GM12878 (cell line): ENCODE results near the gene SLC6A17. TPM values are rescaled to one million over a fixed set of nuclear protein-coding genes. Genes with fewer than 3 reads are reported as not detected.

Experiments
- ATAC-seq: fragments of 200-7000 bp; cut with Tn5 transposase; 3 replicates; pipeline ENCODE4 v1.9.1; 2020; ENCODE audit warnings: mild to moderate bottlenecking, moderate library complexity
- BruUV-seq: library from RNA; stranded (reverse); fragments of 400-500 nt; replicated peaks from 2 replicates; lab custom pipeline; 2021; lab: Mats Ljungman, UMichigan
- CTCF ChIA-PET: fragments of 300-600 bp; sonication (Branson Sonifier 250); formaldehyde crosslinking; extraction: SDS; loops from one replicate; lab custom pipeline; 2021; ENCODE audit warnings: inconsistent platforms; lab: Yijun Ruan, JAX
- POLR2A ChIA-PET: fragments of 350-600 bp; formaldehyde crosslinking; extraction: SDS; loops from one replicate; lab custom pipeline; 2021; ENCODE audit warnings: inconsistent platforms; lab: Charles Lee
- RAD21 ChIA-PET: fragments of 300-600 bp; sonication (Branson Sonifier 250); formaldehyde crosslinking; loops from one replicate; lab custom pipeline; 2023; ENCODE audit warnings: antibody characterized with exemption; ENCODE audit not compliant: unreplicated experiment; lab: Charles Lee
- SMC1A ChIA-PET: fragments of 300-600 bp; sonication (Branson Sonifier 250); formaldehyde crosslinking; loops from one replicate; lab custom pipeline; 2023; ENCODE audit not compliant: unreplicated experiment, uncharacterized antibody; lab: Charles Lee
- DNase-seq: peaks from one replicate; pipeline ENCODE4 v3.0.0-alpha.2; 2011; ENCODE audit warnings: low read depth, low spot score
- FAIRE-seq: peaks from 3 replicates; lab custom pipeline; 2011; peaks lifted over from hg19 to GRCh38; lab: Jason Lieb, UNC
- H2AFZ ChIP-seq: 2 replicates; pipeline ENCODE4 v1.6.0; 2011; ENCODE audit warnings: low read depth, low read length, control low read depth; ENCODE audit not compliant: control insufficient read depth
- H3K27ac ChIP-seq: 2 replicates; pipeline ENCODE4 v1.5.1; 2011; ENCODE audit warnings: control low read depth; ENCODE audit not compliant: control insufficient read depth, insufficient read depth
- H3K27me3 ChIP-seq, 2 experiments: replicated peaks in 1 of 2; 2 replicates each; pipeline versions ENCODE4 v1.6.0 to v1.6.1; 2011; ENCODE audit warnings: low read length in 1 of 2; ENCODE audit not compliant: control insufficient read depth in 2 of 2, insufficient read depth in 2 of 2
- H3K36me3 ChIP-seq, 2 experiments: 2 replicates each; pipeline ENCODE4 v1.5.1; 2011; ENCODE audit warnings: low read length in 1 of 2; ENCODE audit not compliant: control insufficient read depth in 2 of 2, insufficient read depth in 2 of 2
- H3K4me1 ChIP-seq: 2 replicates; pipeline ENCODE4 v1.6.1; 2011; ENCODE audit warnings: mild to moderate bottlenecking, low read length, moderate library complexity, mixed read lengths; ENCODE audit not compliant: control insufficient read depth, insufficient read depth
- H3K4me2 ChIP-seq: 2 replicates; pipeline ENCODE4 v1.6.0; 2011; ENCODE audit warnings: control low read depth; ENCODE audit not compliant: control insufficient read depth, insufficient read depth
- H3K4me3 ChIP-seq: fragments of 200-600 bp; sonication (generic); 2 replicates; pipeline ENCODE4 v1.5.1; 2016
- H3K79me2 ChIP-seq: 2 replicates; pipeline ENCODE4 v1.6.0; 2011; ENCODE audit warnings: low read length; ENCODE audit not compliant: control insufficient read depth, insufficient read depth
- H3K9ac ChIP-seq: 2 replicates; pipeline ENCODE4 v1.8.0; 2011; ENCODE audit warnings: low read length, control low read depth, mixed read lengths; ENCODE audit not compliant: control insufficient read depth, insufficient read depth
- H3K9me3 ChIP-seq: replicated peaks from 3 replicates; pipeline ENCODE4 v1.5.1; 2011; ENCODE audit warnings: mild to moderate bottlenecking, low read length; ENCODE audit not compliant: control insufficient read depth, insufficient read depth
- H4K20me1 ChIP-seq: 2 replicates; pipeline ENCODE4 v1.6.0; 2011; ENCODE audit not compliant: control insufficient read depth, insufficient read depth
- CUX1 ChIP-seq: IDR thresholded peaks from 2 replicates; pipeline ENCODE4 v1.6.1; 2012; ENCODE audit warnings: improper control_type of control experiment, low read depth, low read length; ENCODE audit not compliant: insufficient replicate concordance
- E4F1 ChIP-seq: fragments of 450-650 bp; IDR thresholded peaks from 2 replicates; pipeline ENCODE4 v1.6.1; 2018; ENCODE audit warnings: borderline replicate concordance, mild to moderate bottlenecking; ENCODE audit not compliant: partially characterized antibody
- HDAC6 ChIP-seq: fragments of 200-600 bp; sonication (generic); IDR thresholded peaks from one replicate; pipeline ENCODE4 v1.8.0; 2017; ENCODE audit warnings: antibody characterized with exemption; ENCODE audit not compliant: unreplicated experiment
- IRF3 ChIP-seq: fragments of 450-650 bp; IDR thresholded peaks from 2 replicates; pipeline ENCODE4 v1.6.1; 2014; ENCODE audit warnings: mild to moderate bottlenecking
- IRF5 ChIP-seq: fragments of 450-650 bp; IDR thresholded peaks from 2 replicates; pipeline ENCODE4 v1.6.1; 2017; ENCODE audit warnings: borderline replicate concordance
- JUNB ChIP-seq: IDR thresholded peaks from 2 replicates; pipeline ENCODE4 v1.6.1; 2016; ENCODE audit warnings: antibody characterized with exemption, mild to moderate bottlenecking
- JUND ChIP-seq: IDR thresholded peaks from 2 replicates; pipeline ENCODE4 v1.6.1; 2012; ENCODE audit warnings: low read depth, mild to moderate bottlenecking, low read length, improper control_type of control experiment, moderate library complexity
- MXI1 ChIP-seq: fragments of 150-350 bp; IDR thresholded peaks from 2 replicates; pipeline ENCODE4 v1.6.1; 2011; ENCODE audit warnings: low read depth, mild to moderate bottlenecking, inconsistent platforms, low read length, improper control_type of control experiment
- NFYA ChIP-seq: IDR thresholded peaks from 2 replicates; pipeline ENCODE4 v1.6.1; 2011; ENCODE audit warnings: low read depth, mild to moderate bottlenecking, low read length, improper control_type of control experiment, borderline replicate concordance
- NFYB ChIP-seq: IDR thresholded peaks from 2 replicates; pipeline ENCODE4 v1.6.1; 2011; ENCODE audit warnings: low read depth, mild to moderate bottlenecking, low read length, improper control_type of control experiment, moderate library complexity; ENCODE audit not compliant: insufficient read depth
- PML ChIP-seq: IDR thresholded peaks from 2 replicates; pipeline ENCODE4 v1.6.1; 2012; ENCODE audit warnings: low read length, inconsistent platforms
- RFX5 ChIP-seq: IDR thresholded peaks from 2 replicates; pipeline ENCODE4 v1.6.1; 2011; ENCODE audit warnings: low read depth, low read length, improper control_type of control experiment
- TCF3 ChIP-seq: IDR thresholded peaks from 2 replicates; pipeline ENCODE4 v1.6.1; 2012; ENCODE audit warnings: low read depth, mild to moderate bottlenecking, low read length, borderline replicate concordance; ENCODE audit not compliant: insufficient read depth
- in situ Hi-C: fragments of 300-500 bp; cut with MboI; formaldehyde crosslinking; loops from 9 replicates; pipeline ENCODE4 v1.14.3; 2018; ENCODE audit warnings: mixed read lengths
- intact Hi-C: fragments of 100-400 bp; cut with micrococcal nuclease; formaldehyde crosslinking; loops from one replicate; pipeline ENCODE4 v1.14.2; 2022; ENCODE audit not compliant: unreplicated experiment
- polyA plus RNA-seq, 11 experiments: library from polyadenylated mRNA; depleted of rRNA in 4 of 11; unstranded in 6 of 11; stranded (reverse) in 5 of 11; fragments of >200 nt; fragmentation: Nextera tagmentation in 4 of 11; fragmentation: Illumina TruSeq in 1 of 11; extraction: Ambion mirVana in 4 of 11; extraction: Trizol in 1 of 11; gene quantifications; 1 replicate in 1 of 11; 2 replicates in 10 of 11; pipeline versions ENCODE4 v1.2.1 to v1.2.3, GENCODE V29; 2011 to 2016; ENCODE audit warnings: inconsistent platforms in 2 of 11, missing spikeins in 2 of 11, low read depth in 1 of 11
- total RNA-seq, 4 experiments: library from RNA; depleted of rRNA in 3 of 4; stranded (reverse); fragments of >200 nt in 3 of 4; fragmentation: Illumina TruSeq in 1 of 4; extraction: Trizol in 1 of 4; gene quantifications; 2 replicates each; pipeline versions ENCODE4 v1.2.1 to v1.2.3, GENCODE V29; 2013 to 2021

The SLC6A17 gene
- total and polyA plus RNA-seq, 10 of the 15 experiments (the other 5 are each of a cell fraction or from before 2014, with no cell fraction given), result not detected

GRCh38 chr1:110132682-110133081 lies 17.6 kb upstream of the SLC6A17 start:
- SMC1A ChIA-PET, result no interaction called here
- Histone ChIP-seq H4K20me1 (no peaks in the 10 kb centered on the region), H3K9ac (no peak overlapping the region), H3K27ac (no peak overlapping the region), H3K36me3 (no peaks in the 10 kb centered on the region), H3K4me1 (no peaks in the 10 kb centered on the region), H3K79me2 (no peaks in the 10 kb centered on the region), H3K27me3 (peaks cover 0 to 9% of the 10 kb centered on the region in 2 experiments; a peak in 3 of 4 replicates), H3K4me2 (no peak overlapping the region), H3K9me3 (no peaks in the 10 kb centered on the region), H2AFZ (no peak overlapping the region), H3K4me3 (no peak overlapping the region)
- CTCF ChIA-PET, result interaction anchor here (1.0 to 1.1 kb wide), 2 partner anchors 10 to 29 kb away, joined by 3 read pairs; no protein-coding TSS in a partner anchor
- ATAC-seq, result no peak
- intact Hi-C loops (no loop called here), in situ Hi-C loops (no loop called here)
- FAIRE-seq, result no peak
- DNase-seq, result no peak
- BruUV-seq, result no TSS peak
- RAD21 ChIA-PET, result no interaction called here
- POLR2A ChIA-PET, result no interaction called here
- TF ChIP-seq NFYA (no peak), RFX5 (no peak), HDAC6 (no peak), MXI1 (no peak), NFYB (no peak), CUX1 (no peak), TCF3 (no peak), JUNB (no peak), IRF5 (no peak), PML (no peak), IRF3 (no peak), E4F1 (no peak), JUND (no peak)
